Glomerular visceral epithelial cell (primary cell): ENCODE data around the gene UBL4B.
A peak's percentile ranks its signal among the peaks of the same experiment; 100 is the strongest.

Experiments
- DNase-seq: peaks from one replicate; pipeline ENCODE4 v3.0.0-alpha.2; 2016; ENCODE audit errors: extremely low spot score

Gene UBL4B

GRCh38 chr1:110152133-110152785 is 40.0 kb downstream of the UBL4B start:
- DNase-seq = peak; percentile 6

- no peak for DNase-seq
Observed at GRCh38 chr1:110153407-110153950, 41.2 kb downstream of the UBL4B start.

DNA sequence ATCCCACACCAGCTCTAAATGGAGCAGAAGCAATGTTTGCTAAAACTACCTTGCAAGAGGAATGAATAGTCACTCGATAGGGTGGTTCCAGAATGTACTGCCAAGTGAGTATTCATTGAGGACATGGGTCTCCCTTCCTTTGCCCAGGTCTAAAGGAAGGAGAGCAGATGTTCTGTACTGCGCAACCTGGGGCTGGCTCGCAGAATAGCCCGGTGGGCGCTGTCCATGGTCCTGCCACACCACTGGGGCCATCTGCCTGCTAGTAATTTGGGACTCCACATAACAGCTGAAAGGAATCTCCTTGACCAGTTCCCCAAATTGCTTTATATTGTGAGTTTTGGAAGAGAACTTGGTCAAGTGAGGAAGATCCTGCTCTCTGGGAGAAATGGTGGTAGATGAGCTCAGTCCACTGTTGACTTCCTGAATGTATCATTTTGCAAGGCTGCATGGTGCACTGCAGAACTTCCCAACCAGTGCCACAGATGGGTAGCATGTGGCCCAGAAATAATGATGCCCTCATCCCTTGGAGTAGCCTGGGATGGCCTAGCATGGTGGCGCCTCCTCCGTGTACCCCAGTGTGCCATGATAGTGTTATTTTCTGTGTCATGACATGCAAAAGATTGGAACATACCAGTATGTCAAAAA is 43.8 kb downstream of the UBL4B start:
- DNase-seq = peak; percentile 57

DNA sequence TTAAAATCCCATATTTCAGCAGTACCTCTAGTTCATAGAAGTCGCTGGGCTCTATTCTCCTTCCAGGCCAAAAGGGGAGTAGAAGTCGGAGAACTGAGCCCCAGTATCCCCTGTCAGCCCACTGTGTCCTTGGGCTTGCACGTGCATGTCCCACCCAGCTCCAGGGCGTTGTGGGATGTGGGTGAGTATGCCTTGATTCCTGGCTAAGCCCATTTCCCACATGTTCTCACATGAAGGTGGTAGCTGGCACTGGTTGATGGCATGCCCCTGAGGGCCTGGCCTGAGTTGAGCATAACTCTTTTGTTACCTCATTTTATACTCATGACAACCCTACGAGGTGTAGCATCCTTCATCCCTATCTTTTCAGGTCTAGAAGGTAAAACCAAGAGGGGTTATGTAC is 46.0 kb downstream of the UBL4B start:
- no peak for DNase-seq

DNA sequence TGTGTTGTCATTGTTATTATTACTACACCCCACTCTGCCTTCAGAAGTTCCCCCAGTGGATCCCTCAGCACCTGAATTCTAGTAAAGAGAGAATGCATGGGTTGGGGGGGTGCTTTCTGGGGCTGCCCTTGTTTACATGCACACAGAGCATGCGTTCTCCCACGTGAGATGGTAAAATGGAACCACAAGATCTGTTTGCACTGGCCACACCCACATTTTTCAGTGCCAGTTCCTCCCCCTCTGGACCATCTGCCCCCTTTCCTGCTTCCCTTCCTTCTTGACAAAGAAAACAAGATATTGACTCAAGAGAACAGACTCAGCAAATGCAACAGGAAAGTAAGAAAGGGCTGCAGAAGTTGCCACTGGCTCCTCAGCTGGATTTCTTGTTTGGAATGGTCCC is 46.9 kb downstream of the UBL4B start:
- no peak for DNase-seq

- no peak for DNase-seq
Observed at GRCh38 chr1:110160538-110161100, 48.4 kb downstream of the UBL4B start.

DNA sequence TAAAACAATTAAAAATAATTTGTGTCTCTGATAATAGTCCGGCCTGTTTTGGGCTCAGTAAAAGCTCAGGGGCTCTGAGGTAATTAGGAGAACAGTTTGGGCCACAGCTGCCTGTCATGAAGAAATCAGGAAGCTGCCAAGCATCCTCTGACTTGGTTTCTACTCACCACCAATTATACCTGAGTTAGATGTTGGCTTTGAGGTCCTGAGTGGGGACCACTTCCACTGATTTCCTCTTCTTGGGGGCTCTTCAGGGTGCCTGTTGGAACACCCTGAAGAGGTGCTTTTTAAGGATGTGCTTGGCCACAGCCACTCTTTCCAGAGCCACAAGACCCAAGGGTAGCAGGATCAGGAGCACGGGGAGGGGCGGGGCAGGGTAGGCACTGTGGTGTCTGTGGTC is 48.9 kb downstream of the UBL4B start:
- DNase-seq = no peak

DNA sequence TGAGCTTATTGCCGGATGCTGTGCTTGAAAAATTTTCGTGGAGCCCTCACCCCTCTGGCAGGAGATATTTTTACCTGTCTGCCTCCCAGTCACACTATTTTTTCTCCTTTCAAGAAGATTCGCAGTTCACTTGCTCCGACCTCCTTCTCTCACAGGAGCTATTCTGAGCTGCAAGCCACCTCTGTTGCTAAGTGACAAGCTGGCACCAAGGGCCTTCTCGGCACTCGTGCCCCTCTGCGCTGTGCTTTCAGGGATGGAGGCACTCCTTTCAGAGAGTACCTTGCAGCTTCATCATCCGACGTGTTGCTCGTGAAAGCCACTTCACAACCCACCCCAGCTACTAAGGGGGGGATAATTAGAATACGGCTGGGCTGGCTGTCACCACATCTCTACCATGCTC is 49.6 kb downstream of the UBL4B start:
- DNase-seq = no peak
